Hepatic stellate cell (primary cell): ENCODE data around the gene GGTLC2.
"Not testable (repeated sequence)": the region's sequence is repeated elsewhere in the genome, so short reads cannot be mapped to it uniquely, and the experiment has no call there.

ENCODE experiments used
- DNase-seq: peaks from one replicate; pipeline ENCODE4 v3.0.0; 2011; ENCODE audit warnings: low spot score

GGTLC2 gene

DNA sequence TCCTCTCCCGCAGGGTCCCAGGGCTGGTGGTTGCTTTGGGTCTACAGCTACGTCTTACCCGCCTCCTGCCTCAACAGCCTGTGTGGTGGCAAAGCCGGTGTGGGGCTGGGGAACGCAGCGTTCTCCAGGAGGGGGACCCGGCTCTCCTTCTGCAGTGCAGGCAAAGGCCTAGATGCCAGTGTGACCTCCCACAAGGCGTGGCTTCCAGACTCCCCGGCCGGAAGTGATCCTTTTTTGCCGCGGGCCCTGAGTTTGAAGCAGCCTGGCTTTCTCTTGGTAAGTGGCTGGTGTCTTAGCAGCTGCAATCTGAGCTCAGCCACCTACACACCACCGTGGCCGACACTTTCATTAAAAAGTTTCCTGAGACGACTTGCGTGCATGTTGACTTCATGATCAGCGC, 6.1 kb upstream of the GGTLC2 start:
- not testable (repeated sequence) for DNase-seq

DNA sequence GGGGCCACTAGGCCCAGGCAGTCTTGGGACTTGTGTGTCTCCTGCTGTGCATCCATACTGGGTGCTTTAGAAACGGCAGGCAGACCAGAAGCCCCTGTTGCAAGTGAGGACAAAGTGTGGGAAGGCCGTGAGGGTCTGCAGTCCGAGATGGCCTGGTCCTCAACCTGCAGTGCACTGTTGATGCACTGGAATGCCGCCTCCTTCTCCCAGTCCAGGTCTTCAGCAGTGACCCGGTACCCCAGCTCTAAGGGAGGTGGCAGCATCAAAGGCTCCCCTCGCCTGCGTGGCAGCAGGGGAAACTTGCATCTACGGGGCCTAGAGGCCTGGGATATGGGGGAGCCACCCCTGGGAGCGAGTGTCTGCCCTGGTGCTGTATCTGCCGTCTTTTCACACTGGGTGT, 2.2 kb upstream of the GGTLC2 start:
- DNase-seq = not testable (repeated sequence)

DNA sequence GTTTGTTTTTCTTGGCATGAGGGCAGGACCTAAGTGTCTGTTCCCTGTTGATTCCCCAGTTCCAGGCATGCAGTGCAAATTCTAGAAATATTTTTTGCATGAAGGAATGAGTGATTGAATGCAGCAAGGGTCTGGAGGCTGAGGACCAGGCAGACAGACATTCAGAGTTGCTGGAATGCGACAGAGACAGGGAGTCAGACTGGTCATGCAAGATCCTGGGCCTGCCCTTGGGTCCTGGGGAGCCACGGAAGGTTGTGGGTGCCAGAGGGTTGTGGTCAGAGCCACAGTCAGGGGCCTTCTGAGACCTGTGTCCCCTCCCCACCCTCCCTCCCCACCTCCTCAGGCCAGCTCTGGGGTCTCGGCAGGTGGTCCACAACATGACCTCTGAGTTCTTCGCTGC, 1.6 kb downstream of the GGTLC2 start:
- not testable (repeated sequence) for DNase-seq

DNA sequence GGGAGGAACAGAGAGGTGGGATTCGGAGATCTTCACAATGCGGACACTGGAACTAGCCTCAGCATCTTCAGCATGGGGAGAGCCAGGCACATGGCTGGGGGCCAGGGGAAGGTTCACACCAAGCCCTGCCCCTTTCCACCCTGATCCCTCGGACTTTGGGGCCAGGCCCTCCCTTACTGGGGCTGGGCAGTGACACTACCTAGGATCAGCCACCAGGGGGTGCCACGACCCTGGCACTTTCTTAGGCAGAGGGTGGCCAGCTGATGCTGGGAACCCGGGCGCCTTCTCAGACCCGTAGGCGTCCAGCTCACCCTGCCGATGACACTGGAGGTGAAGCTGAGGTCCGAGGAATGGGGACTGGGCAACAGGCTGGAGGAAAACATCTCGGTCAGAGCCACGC, 3.5 kb downstream of the GGTLC2 start:
- not testable (repeated sequence) for DNase-seq

DNA sequence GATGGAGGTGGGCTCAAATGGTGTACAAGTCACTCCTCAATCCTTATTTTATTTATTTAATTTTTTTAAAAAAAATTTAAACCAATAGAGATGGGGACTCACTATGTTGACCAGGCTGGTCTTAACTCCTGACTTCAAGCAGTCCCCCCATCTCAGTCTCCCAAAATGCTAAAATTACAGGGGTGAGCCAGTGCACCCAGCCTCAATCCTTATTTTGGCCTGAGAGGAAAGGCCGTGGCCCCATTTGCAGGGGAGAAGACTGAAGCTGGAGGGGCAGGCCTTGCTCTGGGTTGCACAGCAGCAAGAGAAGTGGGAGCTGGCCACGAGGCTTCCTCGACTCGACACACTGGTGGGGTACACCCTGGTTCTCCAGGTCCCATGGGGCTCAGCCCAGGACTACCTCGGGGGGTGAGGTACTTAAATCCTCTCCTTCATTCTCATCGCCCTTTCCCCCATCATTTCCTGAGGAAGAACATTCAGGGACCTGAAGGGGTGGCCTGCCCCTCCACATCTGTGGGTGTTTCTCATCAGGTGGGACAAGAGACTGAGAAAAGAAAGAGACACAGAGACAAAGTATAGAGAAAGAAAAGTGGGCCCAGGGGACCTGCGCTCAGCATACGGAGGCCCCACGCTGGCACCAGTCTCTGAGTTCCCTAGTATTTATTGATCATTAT, 4.6 kb downstream of the GGTLC2 start:
- not testable (repeated sequence) for DNase-seq

DNA sequence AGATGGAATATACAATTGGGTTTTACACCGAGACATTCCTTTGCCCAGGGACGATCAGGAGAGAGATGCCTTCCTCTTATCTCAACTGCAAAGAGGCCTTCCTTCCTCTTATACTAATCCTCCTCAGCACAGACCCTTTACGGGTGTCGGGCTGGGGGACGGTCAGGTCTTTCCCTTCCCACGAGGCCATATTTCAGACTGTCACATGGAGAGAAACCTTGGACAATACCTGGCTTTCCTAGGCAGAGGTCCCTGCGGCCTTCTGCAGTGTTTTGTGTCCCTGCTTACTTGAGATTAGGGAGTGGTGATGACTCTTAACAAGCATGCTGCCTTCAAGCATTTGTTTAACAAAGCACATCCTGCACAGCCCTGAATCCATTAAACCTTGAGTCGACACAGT, 5.3 kb downstream of the GGTLC2 start:
- DNase-seq = not testable (repeated sequence)

DNA sequence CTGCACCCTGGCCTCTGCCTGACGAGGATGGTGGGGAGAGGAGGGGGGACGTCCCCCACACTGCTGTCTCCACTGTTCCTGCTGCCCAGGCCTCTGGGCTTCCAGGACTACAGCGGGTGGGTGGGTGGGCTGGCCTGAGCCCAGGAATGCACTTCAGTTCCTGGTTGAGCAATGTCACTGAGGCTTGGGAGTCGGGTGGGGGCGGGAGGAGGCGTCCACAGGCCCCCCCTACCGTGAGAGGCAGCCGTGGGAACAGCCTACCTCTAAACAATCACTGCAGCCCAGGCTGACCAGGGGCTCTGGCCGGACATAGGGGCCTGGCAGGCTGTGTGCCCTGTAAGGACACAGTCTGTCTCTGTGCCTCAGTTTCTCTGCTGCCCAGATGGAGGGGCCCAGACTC, 6.0 kb downstream of the GGTLC2 start:
- DNase-seq = not testable (repeated sequence)

DNA sequence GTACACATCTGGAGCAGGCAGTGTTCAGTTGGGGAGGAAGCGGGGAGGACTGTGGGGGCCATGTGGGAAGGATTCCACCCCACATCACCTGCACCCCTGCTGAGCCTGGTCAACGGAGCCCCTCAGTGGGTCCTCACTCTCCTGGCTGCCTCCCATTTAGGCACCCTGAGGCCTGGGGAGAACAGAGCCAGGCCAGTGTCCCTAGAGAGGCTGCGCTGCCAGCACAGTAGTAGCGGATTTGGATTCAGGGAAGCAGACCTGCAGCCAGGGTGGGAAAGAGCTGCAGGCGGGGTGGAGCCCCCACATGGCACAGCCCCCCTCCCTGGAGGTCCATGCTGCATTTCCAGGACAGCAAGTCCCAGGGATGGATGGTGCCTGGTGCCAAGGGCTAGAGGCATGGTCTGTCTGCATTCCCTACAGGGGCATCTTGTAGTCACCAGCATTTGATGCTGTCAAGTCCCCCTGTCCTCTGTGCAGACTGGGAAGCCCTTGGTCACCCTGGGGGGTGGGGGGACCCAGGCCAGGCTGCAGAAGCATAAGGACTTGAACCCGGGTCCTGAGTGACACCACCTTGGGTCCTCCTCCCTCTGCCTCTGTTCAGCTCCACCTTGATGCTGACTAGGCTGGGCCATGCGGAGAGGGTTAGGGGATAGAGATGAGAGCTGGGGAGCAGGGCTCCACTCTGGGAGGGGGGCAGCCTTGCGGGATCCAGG, 6.5 kb downstream of the GGTLC2 start:
- not testable (repeated sequence) for DNase-seq

DNA sequence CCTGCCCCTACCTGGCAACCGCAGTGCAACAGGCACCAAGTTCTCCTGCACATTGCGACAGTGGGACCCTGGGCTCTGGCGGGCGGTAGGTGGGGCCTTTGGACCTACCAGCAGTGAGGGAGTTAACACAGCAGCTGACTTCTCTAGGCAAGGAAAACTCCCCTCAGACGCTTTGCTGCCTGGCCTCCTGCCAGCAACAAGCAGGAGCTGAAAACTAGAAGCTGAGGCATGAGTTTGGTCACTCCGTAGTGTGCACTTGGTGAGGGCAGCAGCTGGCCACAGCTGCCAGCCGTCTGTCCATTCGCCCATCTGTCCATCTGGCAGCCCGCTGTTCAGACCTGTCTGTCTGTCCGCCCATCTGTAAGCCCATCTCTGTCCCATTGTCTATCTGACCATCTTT, 7.2 kb downstream of the GGTLC2 start:
- not testable (repeated sequence) for DNase-seq

DNA sequence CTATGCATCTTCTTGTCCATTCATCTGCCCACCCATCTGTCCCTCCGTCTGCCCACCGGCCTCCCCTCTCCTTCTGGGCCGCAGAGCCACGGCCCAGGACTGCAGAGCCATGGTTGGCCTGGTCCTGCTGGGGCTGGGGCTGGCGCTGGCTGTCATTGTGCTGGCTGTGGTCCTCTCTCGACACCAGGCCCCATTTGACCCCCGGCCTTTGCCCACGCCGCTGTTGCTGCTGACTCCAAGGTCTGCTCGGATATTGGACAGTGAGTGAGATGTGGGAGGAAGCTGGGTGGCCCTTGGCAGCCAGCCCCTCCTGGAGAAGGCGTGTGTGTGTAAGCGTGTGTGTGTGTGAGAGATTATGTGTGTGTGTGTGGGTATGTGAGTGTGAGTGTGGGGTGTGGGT, 7.7 kb downstream of the GGTLC2 start:
- not testable (repeated sequence) for DNase-seq

DNA sequence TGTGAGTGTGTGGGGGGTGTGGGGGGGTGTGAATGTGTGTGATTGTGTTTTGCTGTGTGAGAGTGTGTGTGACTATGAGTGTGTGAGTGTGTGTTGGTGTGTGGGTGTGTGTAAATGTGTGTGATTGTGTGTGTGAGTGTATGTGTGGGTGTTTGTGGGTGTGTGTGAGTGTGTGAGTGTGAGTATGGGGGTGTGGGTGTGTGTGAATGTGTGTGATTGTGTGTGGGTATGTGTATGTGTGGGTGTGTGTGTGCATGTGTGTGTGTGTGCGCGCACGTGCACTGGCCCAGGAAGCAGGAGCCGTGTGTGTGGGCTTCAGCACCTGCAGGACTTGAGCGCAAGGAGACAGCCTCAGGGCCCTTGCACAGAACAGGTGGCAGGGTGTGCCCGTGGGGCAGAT, 8.2 kb downstream of the GGTLC2 start:
- not testable (repeated sequence) for DNase-seq

DNA sequence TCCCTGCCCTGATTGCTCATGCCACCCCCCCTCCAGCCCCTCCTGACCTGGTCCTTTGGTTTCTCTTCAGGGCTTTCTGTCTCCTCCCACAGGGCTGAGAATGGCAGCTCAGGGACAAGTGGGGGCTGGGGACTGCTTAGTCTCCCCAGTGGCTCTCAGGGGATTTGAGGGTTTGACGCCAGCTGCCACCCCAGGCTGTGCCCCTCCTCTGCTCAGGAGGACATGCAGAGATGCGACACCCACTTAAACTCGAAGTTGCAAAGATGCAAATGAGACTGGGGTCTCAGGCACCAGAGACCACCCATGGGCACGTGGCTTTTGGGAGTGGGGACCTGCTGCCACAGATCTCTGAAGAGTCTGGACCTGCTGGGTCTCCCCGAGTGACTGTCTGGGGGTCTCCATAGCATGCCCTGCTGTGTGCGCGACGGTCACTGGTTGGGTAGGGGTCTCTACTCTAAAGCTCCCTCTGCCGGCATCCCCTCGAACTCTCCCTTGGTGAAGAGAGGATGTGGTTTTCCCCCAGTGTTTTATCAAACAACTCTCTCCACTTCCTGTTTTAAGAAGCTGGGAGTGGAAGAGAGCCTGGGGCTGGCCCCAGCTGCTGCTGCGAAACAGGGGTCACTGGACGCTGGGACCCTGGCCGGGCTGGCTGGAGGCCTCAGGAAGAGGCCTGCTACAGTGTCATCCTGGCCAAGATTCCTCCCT, 9.4 kb downstream of the GGTLC2 start:
- DNase-seq = not testable (repeated sequence)

DNA sequence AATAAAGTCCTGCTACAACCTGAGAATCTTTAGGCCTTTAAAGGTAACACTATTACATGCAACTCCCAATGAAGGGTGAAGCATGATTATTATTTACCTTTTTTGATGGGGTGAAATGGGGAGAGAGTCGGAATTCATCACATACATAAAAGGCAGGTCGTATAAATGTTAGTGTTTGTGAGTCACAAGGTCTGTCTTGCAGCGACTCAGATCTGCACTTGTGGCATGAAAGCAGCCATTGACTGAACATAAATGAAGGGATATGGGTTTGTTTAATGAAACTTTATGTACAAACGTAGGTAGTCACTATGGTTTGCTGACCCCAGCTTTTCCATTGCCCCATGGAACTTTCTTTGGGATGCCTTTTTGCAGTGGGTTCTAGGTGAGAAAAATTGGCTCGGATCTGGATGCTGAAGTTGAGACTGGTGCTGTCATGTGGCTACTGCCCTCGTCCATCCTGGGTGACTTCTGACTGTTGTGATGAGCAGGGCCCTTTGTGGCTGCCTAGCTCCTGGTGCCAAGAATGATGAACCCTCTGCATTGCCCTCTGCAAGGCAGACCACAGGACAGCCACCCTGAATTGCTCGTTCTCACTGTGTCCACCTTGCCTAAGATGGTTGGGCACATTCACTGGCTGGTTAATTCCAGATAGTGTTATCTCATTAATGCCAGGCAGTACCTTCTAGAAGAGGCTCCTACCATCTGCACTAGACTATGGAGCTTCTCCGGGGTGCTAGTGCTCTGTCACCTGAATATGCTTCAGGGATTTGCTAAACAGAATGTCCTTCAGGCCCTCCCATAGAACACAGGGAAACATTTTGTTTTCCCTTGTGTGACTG, 11.3 kb downstream of the GGTLC2 start:
- no peak for DNase-seq

DNA sequence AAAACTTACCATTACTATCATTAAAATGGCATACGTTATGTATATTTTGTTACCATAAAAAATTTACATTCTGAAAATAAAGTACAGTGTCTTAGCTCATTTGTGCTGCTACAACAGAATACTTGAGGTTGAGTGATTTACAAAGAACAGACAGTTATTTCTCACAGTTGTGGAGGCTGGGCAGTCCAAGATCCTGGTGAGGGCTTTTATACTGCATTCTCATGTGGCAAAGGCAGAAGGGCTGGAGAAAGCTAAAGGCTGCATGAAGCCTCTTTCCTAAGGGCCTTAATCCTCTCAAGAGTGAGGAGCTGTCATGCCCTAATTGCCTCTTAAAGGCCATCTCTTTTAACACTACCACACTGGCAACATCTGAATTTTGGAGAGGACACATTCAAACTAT, 13.3 kb downstream of the GGTLC2 start:
- DNase-seq = no peak

DNA sequence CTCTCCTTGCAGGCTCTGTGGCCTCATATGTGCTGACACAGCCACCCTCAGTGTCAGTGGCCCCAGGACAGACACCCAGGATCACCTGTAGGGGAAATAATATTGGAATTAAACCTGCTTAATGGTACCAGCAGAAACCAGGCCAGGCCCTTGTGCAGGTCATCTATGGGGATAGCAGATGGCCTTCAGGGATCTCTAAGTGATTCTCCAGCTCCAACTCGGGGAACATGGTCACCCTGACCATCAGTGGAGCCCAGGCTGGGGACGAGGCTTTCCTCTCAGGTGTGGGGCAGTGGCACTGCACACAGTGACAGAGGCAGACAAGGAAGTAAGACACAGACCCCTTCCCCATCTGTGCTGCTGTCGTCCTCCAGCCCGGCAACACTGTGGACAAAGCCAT, 16.9 kb downstream of the GGTLC2 start:
- DNase-seq = no peak

DNA sequence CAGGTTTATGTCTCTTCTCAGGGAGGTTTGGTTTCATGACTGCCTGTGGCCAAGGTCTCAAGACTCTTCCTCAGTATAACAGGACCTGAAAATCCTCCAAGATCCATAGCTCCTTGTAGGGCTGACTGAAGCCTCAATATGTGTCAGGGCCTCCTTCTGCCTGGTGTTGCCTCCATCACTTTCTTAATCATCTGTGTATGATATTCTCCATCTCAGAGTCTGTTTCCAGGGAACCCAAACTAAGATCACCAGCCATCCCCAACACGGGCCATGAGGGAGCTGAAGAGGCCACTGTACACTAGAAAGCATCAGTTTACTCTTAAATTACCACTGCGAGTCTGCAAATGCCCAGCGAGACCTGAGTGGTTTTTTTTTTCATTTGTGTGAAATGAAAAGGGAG, 17.7 kb downstream of the GGTLC2 start:
- no peak for DNase-seq

DNA sequence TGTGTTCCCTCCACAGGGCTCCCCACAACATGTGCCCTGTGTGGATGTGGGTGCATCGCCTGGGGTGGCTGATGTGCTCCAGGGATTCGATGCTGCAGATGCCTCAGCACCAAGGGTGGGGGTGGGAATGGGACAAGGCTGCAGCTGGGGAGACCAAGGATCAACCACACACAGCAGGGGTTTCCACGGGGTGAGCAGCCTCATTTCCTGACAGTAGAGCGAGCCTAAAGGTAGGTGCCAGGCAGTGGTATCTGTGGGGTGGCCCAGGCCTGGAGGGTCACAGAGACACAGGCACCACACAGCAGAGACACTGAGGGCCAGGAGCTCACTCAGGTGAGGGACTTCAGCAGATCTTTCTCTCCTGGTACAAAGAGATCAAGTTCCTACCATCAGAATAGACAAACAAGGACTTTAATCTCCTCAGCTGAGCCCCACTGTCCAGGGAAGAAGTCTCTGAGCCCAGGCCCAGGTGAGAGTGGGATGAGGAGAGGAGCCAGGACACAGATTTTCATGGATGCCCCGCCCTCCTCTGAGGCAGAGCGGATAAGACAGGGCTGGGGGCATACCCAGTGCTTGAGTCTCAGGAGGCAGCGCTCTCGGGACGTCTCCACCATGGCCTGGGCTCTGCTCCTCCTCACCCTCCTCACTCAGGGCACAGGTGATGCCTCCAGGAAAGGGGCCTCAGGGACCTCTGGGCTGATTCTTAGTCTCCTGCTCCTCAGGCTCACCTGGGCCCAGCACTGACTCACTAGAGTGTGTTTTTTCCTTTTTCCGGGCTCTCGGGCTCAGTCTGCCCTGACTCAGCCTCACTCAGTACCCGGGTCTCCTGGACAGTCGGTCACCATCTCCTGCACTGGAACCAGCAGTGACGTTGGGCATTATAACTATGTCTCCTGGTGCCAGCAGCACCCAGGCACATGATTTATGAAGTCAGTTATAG, 19.7 kb downstream of the GGTLC2 start:
- DNase-seq = no peak

DNA sequence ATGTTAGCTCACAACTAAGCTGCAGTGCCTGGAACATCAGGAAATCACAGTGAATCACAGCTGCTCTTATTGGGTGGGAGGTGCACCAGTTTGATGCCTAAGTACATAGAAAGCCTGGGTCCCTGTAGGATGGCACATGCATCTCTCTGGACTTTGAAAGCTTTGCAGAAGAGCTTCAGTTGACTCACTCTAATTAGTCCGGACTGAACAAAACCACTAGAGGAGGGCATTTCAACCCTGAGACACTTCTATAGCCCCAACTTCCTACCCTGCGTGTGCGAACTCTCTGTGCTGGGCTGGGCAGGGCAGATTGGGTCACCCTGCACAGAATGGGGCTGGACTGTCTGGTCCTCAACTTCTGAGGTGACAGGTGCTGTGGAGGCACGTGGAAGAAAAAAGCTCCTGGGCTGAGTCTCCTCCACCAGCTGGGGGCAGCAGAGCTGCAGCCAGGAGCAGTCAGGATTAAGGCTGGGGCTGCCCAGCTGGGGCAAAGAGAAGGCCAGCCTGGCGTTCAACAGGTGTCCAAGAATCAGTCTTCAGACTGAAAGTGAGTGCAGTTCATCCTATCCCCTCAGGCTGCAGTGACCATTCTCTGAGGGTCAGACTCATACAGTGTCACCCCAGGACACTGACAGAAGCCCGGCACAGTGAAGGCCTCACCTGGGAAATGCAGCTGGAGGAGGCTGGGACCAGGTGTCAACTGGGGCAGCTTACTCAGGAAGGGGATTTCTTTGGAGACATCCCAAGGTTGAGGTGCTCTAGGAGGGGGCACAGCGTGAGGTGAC, 22.1 kb downstream of the GGTLC2 start:
- DNase-seq = no peak

DNA sequence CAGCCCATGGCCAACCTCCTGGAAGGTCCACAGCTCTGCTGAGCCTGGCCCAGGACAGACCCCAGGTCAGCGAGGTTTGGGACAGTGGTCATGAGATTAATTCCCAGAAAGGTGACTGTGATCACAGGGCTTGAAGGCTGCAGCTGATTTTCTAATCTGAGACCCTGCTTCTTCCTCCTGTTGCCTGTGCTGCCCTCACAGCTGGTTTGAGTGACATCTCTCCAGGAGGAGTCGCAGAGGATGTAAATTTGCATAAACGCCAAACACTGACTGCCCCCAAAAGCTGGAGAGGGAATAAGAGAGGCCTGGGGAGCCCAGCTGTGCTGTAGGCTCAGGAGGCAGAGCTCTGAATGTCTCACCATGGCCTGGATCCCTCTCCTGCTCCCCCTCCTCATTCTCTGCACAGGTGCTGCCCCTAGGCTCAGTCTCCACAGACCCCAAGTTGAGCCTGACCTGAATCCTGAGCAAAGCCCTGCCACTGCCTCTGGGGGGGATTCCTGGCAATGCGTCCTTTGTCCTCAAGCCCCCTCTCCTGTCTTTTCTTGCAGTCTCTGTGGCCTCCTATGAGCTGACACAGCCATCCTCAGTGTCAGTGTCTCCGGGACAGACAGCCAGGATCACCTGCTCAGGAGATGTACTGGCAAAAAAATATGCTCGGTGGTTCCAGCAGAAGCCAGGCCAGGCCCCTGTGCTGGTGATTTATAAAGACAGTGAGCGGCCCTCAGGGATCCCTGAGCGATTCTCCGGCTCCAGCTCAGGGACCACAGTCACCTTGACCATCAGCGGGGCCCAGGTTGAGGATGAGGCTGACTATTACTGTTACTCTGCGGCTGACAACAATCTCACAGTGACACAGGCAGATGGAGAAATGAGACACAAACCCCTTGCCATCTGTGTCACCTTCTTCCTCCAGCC, 23.8 kb downstream of the GGTLC2 start:
- no peak for DNase-seq
